ENCODE results near the gene CRTC3. TPM values are rescaled to one million over a fixed set of nuclear protein-coding genes. Genes with fewer than 3 reads are reported as not detected.

Gene CRTC3
- total RNA-seq, 3 donors from 2014 or later (not counting 1 experiment from before 2014, with no cell fraction given), result 68.8 to 101 (median 92.4) TPM

DNA sequence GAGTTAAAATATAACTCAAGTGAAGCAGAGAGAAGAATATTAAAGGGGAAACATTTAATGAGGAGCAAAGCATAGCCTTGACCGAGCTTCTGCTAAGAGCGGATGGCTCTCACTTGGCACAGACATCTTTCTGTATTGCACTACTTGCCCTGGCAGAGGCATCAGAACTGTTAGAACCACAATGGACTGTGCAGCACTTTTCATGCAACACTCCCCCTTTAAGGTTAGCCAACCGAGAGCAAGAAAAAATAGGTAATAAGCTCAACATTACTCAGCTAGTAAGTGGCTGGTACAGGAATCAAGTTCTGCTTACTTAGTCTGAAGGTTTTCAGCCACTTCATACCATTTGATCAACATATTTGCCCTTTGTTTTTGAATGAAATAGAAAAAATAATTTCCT, 33.7 kb downstream of the CRTC3 start:
- Mint-ChIP-seq H3K4me3 (peak overlapping the region; percentile 85), H3K9me3 (no peaks in the 10 kb centered on the region), H3K36me3 (no peaks in the 10 kb centered on the region), H3K4me1 (peaks cover 78% of the 10 kb centered on the region in 2 donors), H3K27me3 (ENCODE audit: low read depth in 2 of 2) (no peaks in the 10 kb centered on the region), H3K27ac (peak overlapping the region; percentile 91 to 94)
- Histone ChIP-seq H3K9me3 (ENCODE audit: control insufficient read depth, insufficient read depth, low read length) (no peaks in the 10 kb centered on the region), H3K36me3 (ENCODE audit: control insufficient read depth, insufficient read depth, low read length) (no peaks in the 10 kb centered on the region), H3K4me3 (ENCODE audit: low read length) (no peak overlapping the region), H3K4me1 (ENCODE audit: control insufficient read depth, insufficient read depth, low read length) (peaks cover 53% of the 10 kb centered on the region), H3K27ac (ENCODE audit: low read length) (peak overlapping the region; percentile 77), H3K27me3 (ENCODE audit: control insufficient read depth, insufficient read depth, low read length) (no peaks in the 10 kb centered on the region)
- WGBS (ENCODE audit: insufficient coverage), result 58% methylated on average over 3 of the region's 3 CpGs
- DNase-seq, result no peak
- peak; percentile 62 to 79 (median 74) for ATAC-seq
- no peak for TF ChIP-seq CTCF (IDR thresholded peaks at IDR 0.05)
- intact Hi-C loops (cut with micrococcal nuclease), result loop anchor here (2.0 kb wide), 1 partner anchor 33 kb away; no protein-coding TSS in a partner anchor

DNA sequence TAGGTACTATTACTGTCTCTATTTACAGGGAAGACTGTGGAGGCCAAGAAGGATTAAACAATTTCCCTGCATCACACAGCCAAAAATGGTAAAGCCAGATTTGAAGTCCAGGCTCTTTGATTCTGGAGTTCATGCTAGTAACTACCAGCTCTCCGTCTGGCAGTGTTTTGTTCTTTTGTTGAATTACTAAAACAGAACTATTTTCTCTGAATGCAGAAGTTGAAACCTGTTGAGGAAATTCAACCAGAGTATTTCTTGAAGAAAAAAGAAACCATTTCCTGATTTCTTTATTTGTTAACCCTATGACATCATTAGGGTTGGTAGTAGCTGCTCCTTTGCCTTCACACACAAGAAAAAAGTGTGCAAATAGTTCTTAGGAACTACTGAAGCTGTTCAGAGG, 34.3 kb downstream of the CRTC3 start:
- no peak overlapping the region for H3K4me3 ChIP-seq (ENCODE audit: low read length)
- DNase-seq, result peak in 1 of 2 donors; percentile 60
- no peaks in the 10 kb centered on the region for H3K27me3 ChIP-seq (ENCODE audit: control insufficient read depth, insufficient read depth, low read length)
- H3K27ac ChIP-seq (ENCODE audit: low read length), result peak overlapping the region; percentile 77
- WGBS (ENCODE audit: insufficient coverage), result 33% methylated on average over 1 of the region's 1 CpG
- peak; percentile 14 to 33 (median 16) for ATAC-seq
- H3K36me3 ChIP-seq (ENCODE audit: control insufficient read depth, insufficient read depth, low read length), result no peaks in the 10 kb centered on the region
- Mint-ChIP-seq H3K4me1 (peaks cover 80 to 82% of the 10 kb centered on the region in 2 donors), H3K27me3 (ENCODE audit: low read depth in 2 of 2) (no peaks in the 10 kb centered on the region), H3K9me3 (no peaks in the 10 kb centered on the region), H3K27ac (peak overlapping the region; percentile 91 to 94), H3K4me3 (peak overlapping the region; percentile 85), H3K36me3 (no peaks in the 10 kb centered on the region)
- peaks cover 58% of the 10 kb centered on the region for H3K4me1 ChIP-seq (ENCODE audit: control insufficient read depth, insufficient read depth, low read length)
- no peak for TF ChIP-seq CTCF (IDR thresholded peaks at IDR 0.05)
- intact Hi-C loops (cut with micrococcal nuclease), result no loop called here
- H3K9me3 ChIP-seq (ENCODE audit: control insufficient read depth, insufficient read depth, low read length), result no peaks in the 10 kb centered on the region

DNA sequence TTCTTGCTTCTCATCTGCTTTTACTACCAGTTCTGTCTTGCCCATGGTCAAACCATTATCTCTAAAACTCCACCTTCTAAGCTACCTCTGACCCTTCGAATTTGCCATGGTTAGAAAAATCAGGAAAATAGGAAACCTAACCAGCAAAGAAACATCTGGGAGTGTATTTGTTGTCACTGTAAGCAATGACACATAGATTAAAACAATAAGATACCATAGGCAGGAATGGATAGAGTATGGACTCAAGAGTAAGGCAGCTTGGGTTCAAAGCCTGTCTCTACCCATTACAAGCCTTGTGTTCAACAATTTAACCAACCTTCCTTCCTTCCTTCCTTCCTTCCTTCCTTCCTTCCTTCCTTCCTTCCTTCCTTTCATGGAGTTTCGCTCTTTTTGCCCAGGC, 34.9 kb downstream of the CRTC3 start:
- intact Hi-C loops (cut with micrococcal nuclease), result no loop called here
- H3K27ac ChIP-seq (ENCODE audit: low read length), result peak overlapping the region; percentile 77
- H3K4me3 Mint-ChIP-seq, result peak overlapping the region; percentile 85
- ATAC-seq, result no peak
- no peaks in the 10 kb centered on the region for H3K27me3 Mint-ChIP-seq (ENCODE audit: low read depth in 2 of 2)
- no peak overlapping the region for H3K4me3 ChIP-seq (ENCODE audit: low read length)
- no peaks in the 10 kb centered on the region for H3K36me3 Mint-ChIP-seq
- H3K4me1 Mint-ChIP-seq, result peaks cover 84 to 85% of the 10 kb centered on the region in 2 donors
- peak overlapping the region; percentile 91 to 94 for H3K27ac Mint-ChIP-seq
- no peak for DNase-seq
- TF ChIP-seq CTCF (IDR thresholded peaks at IDR 0.05), result no peak
- H3K27me3 ChIP-seq (ENCODE audit: control insufficient read depth, insufficient read depth, low read length), result no peaks in the 10 kb centered on the region
- H3K9me3 Mint-ChIP-seq, result no peaks in the 10 kb centered on the region
- H3K36me3 ChIP-seq (ENCODE audit: control insufficient read depth, insufficient read depth, low read length), result no peaks in the 10 kb centered on the region
- H3K4me1 ChIP-seq (ENCODE audit: control insufficient read depth, insufficient read depth, low read length), result peaks cover 64% of the 10 kb centered on the region
- no peaks in the 10 kb centered on the region for H3K9me3 ChIP-seq (ENCODE audit: control insufficient read depth, insufficient read depth, low read length)
- 29% methylated on average over 1 of the region's 2 CpGs for WGBS (ENCODE audit: insufficient coverage)

DNA sequence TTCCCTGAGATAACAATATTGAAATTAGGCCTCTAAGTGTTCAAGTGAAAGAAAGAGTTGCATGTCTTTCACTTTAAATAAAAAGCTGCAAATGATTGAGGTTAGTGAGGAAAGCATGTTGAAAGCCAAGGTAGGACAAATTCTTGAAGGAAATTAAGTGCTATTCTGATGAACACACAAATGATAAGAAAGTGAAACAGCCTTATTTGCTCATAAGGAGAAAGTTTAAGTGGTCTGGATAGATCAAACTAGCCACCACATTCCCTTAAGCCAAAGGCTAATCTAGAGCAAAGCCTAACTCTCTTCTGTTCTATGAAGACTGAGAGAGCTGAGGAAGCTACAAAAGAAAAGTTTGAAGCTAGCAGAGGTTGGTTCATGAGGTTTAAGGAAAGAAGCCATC, 36.1 kb downstream of the CRTC3 start:
- ATAC-seq (no peak), DNase-seq (no peak)
- Mint-ChIP-seq H3K27ac (peak overlapping the region; percentile 91 to 94), H3K36me3 (no peaks in the 10 kb centered on the region), H3K27me3 (ENCODE audit: low read depth in 2 of 2) (no peaks in the 10 kb centered on the region), H3K4me3 (peak overlapping the region; percentile 81), H3K4me1 (peaks cover 83 to 85% of the 10 kb centered on the region in 2 donors), H3K9me3 (no peaks in the 10 kb centered on the region)
- Histone ChIP-seq H3K9me3 (ENCODE audit: control insufficient read depth, insufficient read depth, low read length) (no peaks in the 10 kb centered on the region), H3K4me1 (ENCODE audit: control insufficient read depth, insufficient read depth, low read length) (peaks cover 72% of the 10 kb centered on the region), H3K27me3 (ENCODE audit: control insufficient read depth, insufficient read depth, low read length) (no peaks in the 10 kb centered on the region), H3K4me3 (ENCODE audit: low read length) (no peak overlapping the region), H3K27ac (ENCODE audit: low read length) (peak overlapping the region; percentile 38), H3K36me3 (ENCODE audit: control insufficient read depth, insufficient read depth, low read length) (no peaks in the 10 kb centered on the region)
- no peak for TF ChIP-seq CTCF (IDR thresholded peaks at IDR 0.05)
- intact Hi-C loops (cut with micrococcal nuclease), result loop anchor here (5.0 kb wide), 1 partner anchor 159 kb away; no protein-coding TSS in a partner anchor

Measured in natural killer cell (primary cell).